NOMO-1 (cell line): Measurements from ENCODE around the gene GOLGA5.
"Not testable (repeated sequence)": the region's sequence is repeated elsewhere in the genome, so short reads cannot be mapped to it uniquely, and the experiment has no call there.

Experiments used
- DNase-seq, 2 experiments: peaks; one replicate each; lab custom pipeline; 2025; ENCODE audit not compliant: unreplicated experiment in 2 of 2; lab: John Stamatoyannopoulos, UW

The GOLGA5 gene

GRCh38 chr14:92775292-92775691, 18.8 kb upstream of the GOLGA5 start:
- DNase-seq = not testable (repeated sequence)

DNA sequence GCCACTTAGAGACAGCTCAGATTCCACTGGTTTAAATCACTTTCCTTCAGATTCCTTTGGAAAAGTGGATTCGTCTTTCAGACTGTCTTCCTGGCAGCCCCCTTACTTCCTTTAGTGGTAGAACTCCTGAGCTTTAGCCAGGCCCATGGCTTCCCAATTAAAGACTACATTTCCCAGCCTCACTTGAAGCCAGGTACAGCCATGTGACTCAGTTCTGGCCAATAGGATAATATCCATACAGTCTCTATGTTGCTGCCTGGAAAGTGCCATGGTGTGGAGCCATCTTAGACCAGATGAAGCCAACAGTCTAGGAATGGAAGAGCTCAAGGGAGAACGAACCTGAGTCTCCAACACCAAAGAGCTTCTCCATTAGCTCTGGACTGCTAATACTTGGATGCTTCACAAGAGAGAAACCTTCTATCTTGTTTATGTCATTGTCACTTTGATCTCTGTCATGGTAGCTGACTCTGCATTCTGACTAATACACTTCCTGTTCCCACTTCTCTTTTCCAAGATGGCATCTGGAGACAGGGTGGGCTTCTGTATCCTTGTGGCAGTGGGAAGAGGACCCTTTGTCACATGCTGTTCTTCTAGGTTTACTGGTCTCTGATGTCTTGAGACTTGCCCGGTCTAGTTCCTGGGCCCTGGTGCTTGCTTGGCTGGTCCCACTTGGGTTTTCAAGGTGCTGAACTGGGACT, 15.1 kb upstream of the GOLGA5 start:
- DNase-seq = not testable (repeated sequence)

GRCh38 chr14:92780444-92781232, 13.5 kb upstream of the GOLGA5 start:
- no peak for DNase-seq

- DNase-seq = no peak
These were observed 12.8 kb upstream of the GOLGA5 start for GRCh38 chr14:92781350-92781749.

GRCh38 chr14:92783813-92784431, 10.2 kb upstream of the GOLGA5 start:
- peak in 1 of 2 experiments; percentile 71 for DNase-seq

GRCh38 chr14:92785667-92786426, 8.3 kb upstream of the GOLGA5 start:
- no peak for DNase-seq

DNA sequence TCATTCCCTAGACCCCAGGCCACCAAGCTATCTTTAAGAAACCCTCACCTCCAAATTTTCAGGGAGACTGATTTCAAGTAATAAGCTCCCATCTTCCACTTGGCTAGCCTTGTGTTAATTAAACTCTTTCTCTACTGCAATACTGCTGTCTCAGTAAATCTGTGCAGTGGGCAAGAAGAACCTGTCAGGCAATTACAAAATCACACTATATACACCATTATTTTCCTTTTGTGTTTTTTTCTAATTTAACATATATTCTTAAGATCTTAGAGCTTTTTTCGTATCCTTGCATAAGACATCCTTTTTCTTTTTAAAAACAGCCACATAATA, 7.7 kb upstream of the GOLGA5 start:
- DNase-seq = no peak

DNA sequence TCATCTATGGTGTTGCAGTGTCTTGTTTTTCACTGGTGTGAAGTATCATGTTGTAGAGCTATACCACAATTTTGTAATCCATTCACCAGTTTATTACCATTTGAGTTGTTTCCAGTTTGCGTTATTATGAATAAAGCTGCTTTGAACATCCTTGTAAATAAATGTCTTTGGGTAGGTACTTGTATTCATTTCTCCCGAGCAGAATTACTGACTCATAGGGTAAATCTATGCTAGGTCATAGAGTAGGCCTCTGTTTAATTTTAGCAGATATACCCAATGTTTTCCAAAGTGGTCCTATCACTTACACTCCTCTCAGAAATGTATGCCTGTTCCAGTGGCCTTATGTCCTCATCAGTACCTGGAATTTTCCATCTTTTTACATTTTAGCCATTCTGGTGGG, 6.6 kb upstream of the GOLGA5 start:
- no peak for DNase-seq

DNA sequence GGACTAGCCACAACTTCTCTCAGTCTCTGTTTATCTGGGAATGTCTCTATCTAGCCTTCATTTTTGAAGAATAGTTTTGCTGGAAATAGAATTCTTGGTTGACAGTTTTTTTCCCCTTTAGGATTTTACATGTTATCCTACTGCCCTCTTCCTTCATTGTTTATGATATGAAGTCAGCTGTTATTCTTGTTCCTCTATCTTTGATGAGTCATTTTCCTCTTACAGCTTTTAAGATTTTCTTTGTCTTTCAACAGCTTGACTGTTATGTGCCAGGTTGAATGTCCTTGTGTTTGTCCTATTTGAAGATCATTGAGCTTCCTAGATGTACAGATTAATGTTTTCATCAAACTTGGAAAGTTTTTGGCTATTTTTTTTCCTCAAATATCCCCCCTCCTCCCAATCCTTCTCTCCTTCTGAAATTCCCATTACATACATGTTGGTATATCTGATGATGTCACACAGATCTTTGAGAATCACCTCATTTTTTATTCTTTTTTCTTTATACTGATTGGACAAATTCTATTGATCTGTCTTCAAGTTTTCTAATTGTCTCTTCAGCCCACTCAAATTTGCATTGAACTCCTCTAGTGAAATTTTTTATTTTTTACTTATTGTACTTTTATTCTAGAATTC, 4.5 kb upstream of the GOLGA5 start:
- peak in 1 of 2 experiments; percentile 12 for DNase-seq

DNA sequence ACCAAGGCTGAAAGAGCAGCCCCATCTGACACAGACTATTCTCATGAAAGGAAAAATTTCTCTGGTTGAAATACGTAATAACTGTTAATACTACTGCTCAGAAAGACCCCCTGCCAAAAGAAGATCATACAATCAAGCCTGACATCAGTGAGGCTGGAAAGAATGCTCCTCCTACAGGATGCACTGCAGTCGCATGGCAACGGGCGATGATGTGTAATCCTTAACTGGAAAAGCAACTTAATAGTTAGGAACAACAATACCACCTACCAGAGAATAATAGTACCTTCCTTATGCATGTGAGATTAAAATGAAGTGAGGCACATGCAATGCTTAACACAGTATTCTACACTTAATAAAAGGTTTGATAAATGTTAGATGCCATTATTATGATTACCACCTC, 1.2 kb upstream of the GOLGA5 start:
- no peak for DNase-seq

DNA sequence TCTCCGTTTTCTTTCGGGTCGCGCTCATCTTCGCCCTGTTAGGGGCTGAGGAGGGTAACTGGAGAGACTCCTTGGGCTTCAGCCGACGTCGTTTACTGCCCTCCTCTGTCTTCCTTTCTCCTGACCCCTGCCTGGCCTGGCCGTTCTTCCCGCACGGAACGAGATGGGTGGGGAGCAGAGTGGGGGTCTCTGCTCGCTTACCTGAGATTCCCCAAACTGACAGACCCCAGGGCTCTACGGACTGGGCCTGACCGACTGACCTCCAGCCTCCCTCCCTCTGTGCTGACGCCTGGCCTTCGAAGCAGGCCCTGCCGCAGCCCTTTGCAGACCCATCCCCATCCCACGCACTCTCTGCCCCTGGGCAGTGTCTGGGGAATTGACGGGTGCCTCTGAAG, 439 bp downstream of the GOLGA5 start:
- DNase-seq = no peak

DNA sequence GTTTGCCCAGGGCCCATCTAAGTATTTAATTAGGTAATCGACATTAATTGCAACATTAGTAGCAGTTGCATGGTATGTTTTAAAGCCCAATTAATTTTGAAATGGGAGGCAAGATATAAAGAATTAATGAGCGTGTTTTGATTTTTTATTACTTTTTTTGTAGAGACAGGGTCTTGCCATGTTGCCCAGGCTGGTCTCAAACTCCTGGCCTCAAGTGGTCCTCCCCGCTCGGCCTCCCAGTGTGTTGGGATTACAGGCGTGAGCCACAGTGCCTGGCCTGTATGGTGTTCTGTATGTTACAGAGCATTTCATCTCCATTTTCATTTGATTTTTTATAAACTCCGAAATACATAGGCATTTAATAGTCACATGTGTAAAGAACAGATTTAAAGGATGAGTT, 856 bp downstream of the GOLGA5 start:
- peak in 1 of 2 experiments; percentile 11 for DNase-seq

- DNase-seq = no peak
These were observed 4.0 kb downstream of the GOLGA5 start for GRCh38 chr14:92797935-92798653.

- no peak for DNase-seq
These were observed 4.7 kb downstream of the GOLGA5 start for GRCh38 chr14:92798811-92799210.

- peak in 1 of 2 experiments; percentile 59 for DNase-seq
These were observed 5.9 kb downstream of the GOLGA5 start for GRCh38 chr14:92800012-92800411.

DNA sequence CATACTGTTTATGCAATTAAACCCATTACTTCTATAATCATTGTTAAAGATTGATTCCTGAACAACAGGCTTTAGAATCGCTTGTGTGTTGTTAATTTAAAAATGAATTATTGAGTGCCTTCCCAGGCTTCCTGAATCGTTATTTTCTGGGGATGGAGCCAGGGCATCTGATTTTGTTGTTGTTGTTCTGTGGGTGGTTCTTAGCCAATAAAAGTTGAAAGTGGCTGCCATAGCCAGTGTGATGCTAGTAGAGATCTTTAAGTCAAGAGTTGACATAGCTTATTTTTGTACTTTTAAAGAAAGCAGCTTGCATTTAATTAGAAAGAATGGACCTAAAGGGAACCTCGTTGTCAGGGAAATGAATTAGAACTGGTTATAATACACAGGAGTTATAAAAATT, 6.4 kb downstream of the GOLGA5 start:
- DNase-seq = no peak

DNA sequence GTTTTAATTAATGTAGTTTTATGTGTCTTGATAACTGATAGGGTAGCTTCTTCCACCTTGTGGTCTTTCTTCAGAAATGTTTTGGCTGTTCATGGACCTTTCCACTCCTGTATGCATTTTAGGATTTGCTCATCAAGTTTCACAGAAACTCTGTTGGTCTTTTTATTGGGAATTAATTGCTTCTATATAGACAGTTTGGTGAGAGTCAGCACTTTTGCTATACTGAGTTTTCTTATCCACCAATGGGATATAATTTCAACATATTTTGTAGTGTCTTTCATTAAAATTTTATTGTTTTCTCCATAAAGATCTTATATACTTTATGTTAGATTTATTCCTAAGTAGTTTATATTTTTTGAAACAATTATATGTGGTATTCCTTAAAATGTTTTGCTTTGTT, 7.8 kb downstream of the GOLGA5 start:
- no peak for DNase-seq

GRCh38 chr14:92802678-92803077, 8.6 kb downstream of the GOLGA5 start:
- DNase-seq = no peak

DNA sequence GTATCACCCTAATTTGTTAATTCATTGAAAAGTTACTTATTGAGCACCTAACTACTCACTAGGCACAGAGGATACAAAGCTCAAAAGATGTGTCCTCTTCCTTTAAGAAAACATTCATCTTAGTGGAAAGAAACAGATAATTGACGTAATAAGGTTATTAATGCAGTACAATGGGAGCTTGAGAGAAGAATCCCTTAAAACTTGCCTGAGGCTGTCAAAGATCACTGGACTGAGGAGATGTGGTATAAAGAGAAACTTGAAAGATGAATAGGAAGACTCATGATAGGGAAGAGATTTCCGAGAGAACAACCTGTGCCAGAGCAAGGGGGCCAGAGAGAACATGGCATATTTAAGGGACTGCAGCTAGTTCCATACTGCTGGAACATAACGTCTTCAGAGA, 19.1 kb downstream of the GOLGA5 start:
- DNase-seq = no peak

GRCh38 chr14:92819011-92819597, 25.0 kb downstream of the GOLGA5 start:
- DNase-seq = no peak
